ENCODE data around the gene SLC25A48. TPM values are rescaled to one million over a fixed set of nuclear protein-coding genes. Genes with fewer than 3 reads are reported as not detected.

The SLC25A48 gene
- total and polyA plus RNA-seq, 12 donors = not detected

GRCh38 chr5:135880278-135880677, 45.8 kb downstream of the SLC25A48 start:
- Histone ChIP-seq H3K4me3 (no peak overlapping the region), H3K36me3 (replicated peaks in 1 of 2) (no peaks in the 10 kb centered on the region), H3K27ac (no peak overlapping the region), H3K27me3 (peaks cover 4% of the 10 kb centered on the region), H3K9me3 (replicated peaks in 1 of 3) (no peaks in the 10 kb centered on the region), H3K4me1 (replicated peaks in 1 of 2) (no peaks in the 10 kb centered on the region)
- no peak for DNase-seq
- 53 to 70% (median 66%) methylated on average over 3 of the region's 3 CpGs for WGBS, 4 donors
- no peak for TF ChIP-seq POLR2A (IDR thresholded peaks at IDR 0.05)
- TF ChIP-seq CTCF (IDR thresholded peaks at IDR 0.05) = no peak
- intact Hi-C loops (cut with DNase I) = loop anchor here (10.0 kb wide), 3 partner anchors 65 to 325 kb away; no protein-coding TSS in a partner anchor

- Histone ChIP-seq H3K36me3 (replicated peaks in 1 of 2) (no peaks in the 10 kb centered on the region), H3K4me3 (no peak overlapping the region), H3K4me1 (replicated peaks in 1 of 2) (no peaks in the 10 kb centered on the region), H3K27me3 (peaks cover 4% of the 10 kb centered on the region), H3K9me3 (replicated peaks in 1 of 3) (no peaks in the 10 kb centered on the region), H3K27ac (no peak overlapping the region)
- WGBS, 4 donors = 73 to 83% (median 78%) methylated on average over 6 to 7 of the region's 7 CpGs
- intact Hi-C loops (cut with DNase I) = loop anchor here (10.0 kb wide), 3 partner anchors 64 to 324 kb away; no protein-coding TSS in a partner anchor
- TF ChIP-seq POLR2A (IDR thresholded peaks at IDR 0.05) = no peak
- no peak for TF ChIP-seq CTCF (IDR thresholded peaks at IDR 0.05)
- DNase-seq = no peak
Observed at GRCh38 chr5:135880801-135881200, 46.3 kb downstream of the SLC25A48 start.

- H3K4me3 ChIP-seq = no peak overlapping the region
- no peaks in the 10 kb centered on the region for H3K36me3 ChIP-seq (replicated peaks in 1 of 2)
- WGBS, 4 donors = 55 to 67% (median 61%) methylated on average over 4 of the region's 4 CpGs; no CpG with 5 or more reads in 1 of the 4 donors
- H3K4me1 ChIP-seq (replicated peaks in 1 of 2) = no peaks in the 10 kb centered on the region
- TF ChIP-seq POLR2A (IDR thresholded peaks at IDR 0.05) = no peak
- TF ChIP-seq CTCF (IDR thresholded peaks at IDR 0.05) = no peak
- intact Hi-C loops (cut with DNase I) = loop anchor here (10.0 kb wide), 3 partner anchors 64 to 324 kb away; no protein-coding TSS in a partner anchor
- H3K27me3 ChIP-seq = peaks cover 4% of the 10 kb centered on the region
- no peaks in the 10 kb centered on the region for H3K9me3 ChIP-seq (replicated peaks in 1 of 3)
- DNase-seq = no peak
- H3K27ac ChIP-seq = no peak overlapping the region
Observed at GRCh38 chr5:135881244-135881643, 46.8 kb downstream of the SLC25A48 start.

- no peak for TF ChIP-seq CTCF (IDR thresholded peaks at IDR 0.05)
- TF ChIP-seq POLR2A (IDR thresholded peaks at IDR 0.05) = no peak
- no peak overlapping the region for H3K4me3 ChIP-seq
- no peak overlapping the region for H3K27ac ChIP-seq
- no peaks in the 10 kb centered on the region for H3K36me3 ChIP-seq (replicated peaks in 1 of 2)
- intact Hi-C loops (cut with DNase I) = loop anchor here (10.0 kb wide), 3 partner anchors 63 to 323 kb away; no protein-coding TSS in a partner anchor
- peaks cover 4% of the 10 kb centered on the region for H3K27me3 ChIP-seq
- DNase-seq = no peak
- H3K4me1 ChIP-seq (replicated peaks in 1 of 2) = no peaks in the 10 kb centered on the region
- 56 to 80% (median 67%) methylated on average over 3 of the region's 3 CpGs for WGBS, 4 donors
- no peaks in the 10 kb centered on the region for H3K9me3 ChIP-seq (replicated peaks in 1 of 3)
Observed at GRCh38 chr5:135881819-135882218, 47.4 kb downstream of the SLC25A48 start.
